Inferior parietal cortex (tissue), 1 donor: ENCODE data around the gene STXBP4.
A peak's percentile ranks its signal among the peaks of the same experiment; 100 is the strongest.

Source experiments
- DNase-seq: peaks from one replicate; pipeline ENCODE4 v3.0.0-alpha.2; 2016; ENCODE audit errors: extremely low spot score

Gene STXBP4

GRCh38 chr17:54969658-54970572 is 1.4 kb downstream of the STXBP4 start:
- DNase-seq: no peak

- DNase-seq: no peak
Measured at GRCh38 chr17:54971147-54971546, 2.6 kb downstream of the STXBP4 start.

GRCh38 chr17:54971901-54972300 is 3.3 kb downstream of the STXBP4 start:
- no peak for DNase-seq

GRCh38 chr17:54972406-54973138 is 4.0 kb downstream of the STXBP4 start:
- DNase-seq: no peak

GRCh38 chr17:54974759-54975158 is 6.2 kb downstream of the STXBP4 start:
- no peak for DNase-seq

GRCh38 chr17:54976316-54976715 is 7.8 kb downstream of the STXBP4 start:
- DNase-seq: no peak

- no peak for DNase-seq
Measured at GRCh38 chr17:54977744-54978143, 9.2 kb downstream of the STXBP4 start.

- no peak for DNase-seq
Measured at GRCh38 chr17:54979657-54980056, 11.1 kb downstream of the STXBP4 start.

GRCh38 chr17:54980375-54980774 is 11.8 kb downstream of the STXBP4 start:
- no peak for DNase-seq

- DNase-seq: no peak
Measured at GRCh38 chr17:54982399-54982798, 13.8 kb downstream of the STXBP4 start.

- DNase-seq: no peak
Measured at GRCh38 chr17:54983260-54983659, 14.7 kb downstream of the STXBP4 start.

GRCh38 chr17:54985476-54985875 is 16.9 kb downstream of the STXBP4 start:
- DNase-seq: no peak

GRCh38 chr17:54990118-54990517 is 21.6 kb downstream of the STXBP4 start:
- no peak for DNase-seq

GRCh38 chr17:54991567-54991966 is 23.0 kb downstream of the STXBP4 start:
- no peak for DNase-seq

GRCh38 chr17:54992797-54993639 is 24.5 kb downstream of the STXBP4 start:
- peak; percentile 70 for DNase-seq

GRCh38 chr17:54996441-54996840 is 27.9 kb downstream of the STXBP4 start:
- no peak for DNase-seq

GRCh38 chr17:55002458-55002857 is 33.9 kb downstream of the STXBP4 start:
- no peak for DNase-seq

GRCh38 chr17:55004484-55004883 is 35.9 kb downstream of the STXBP4 start:
- no peak for DNase-seq

GRCh38 chr17:55005520-55005919 is 37.0 kb downstream of the STXBP4 start:
- no peak for DNase-seq

GRCh38 chr17:55023626-55024025 is 55.1 kb downstream of the STXBP4 start:
- DNase-seq: no peak

GRCh38 chr17:55037828-55038227 is 69.3 kb downstream of the STXBP4 start:
- no peak for DNase-seq

- DNase-seq: no peak
Measured at GRCh38 chr17:55038291-55038690, 69.7 kb downstream of the STXBP4 start.
